Measurements from ENCODE around the gene MEX3D. TPM values are rescaled to one million over a fixed set of nuclear protein-coding genes. Genes with fewer than 3 reads are reported as not detected.

MEX3D gene
- total RNA-seq, 1 experiment from 2014 or later: 105 TPM

DNA sequence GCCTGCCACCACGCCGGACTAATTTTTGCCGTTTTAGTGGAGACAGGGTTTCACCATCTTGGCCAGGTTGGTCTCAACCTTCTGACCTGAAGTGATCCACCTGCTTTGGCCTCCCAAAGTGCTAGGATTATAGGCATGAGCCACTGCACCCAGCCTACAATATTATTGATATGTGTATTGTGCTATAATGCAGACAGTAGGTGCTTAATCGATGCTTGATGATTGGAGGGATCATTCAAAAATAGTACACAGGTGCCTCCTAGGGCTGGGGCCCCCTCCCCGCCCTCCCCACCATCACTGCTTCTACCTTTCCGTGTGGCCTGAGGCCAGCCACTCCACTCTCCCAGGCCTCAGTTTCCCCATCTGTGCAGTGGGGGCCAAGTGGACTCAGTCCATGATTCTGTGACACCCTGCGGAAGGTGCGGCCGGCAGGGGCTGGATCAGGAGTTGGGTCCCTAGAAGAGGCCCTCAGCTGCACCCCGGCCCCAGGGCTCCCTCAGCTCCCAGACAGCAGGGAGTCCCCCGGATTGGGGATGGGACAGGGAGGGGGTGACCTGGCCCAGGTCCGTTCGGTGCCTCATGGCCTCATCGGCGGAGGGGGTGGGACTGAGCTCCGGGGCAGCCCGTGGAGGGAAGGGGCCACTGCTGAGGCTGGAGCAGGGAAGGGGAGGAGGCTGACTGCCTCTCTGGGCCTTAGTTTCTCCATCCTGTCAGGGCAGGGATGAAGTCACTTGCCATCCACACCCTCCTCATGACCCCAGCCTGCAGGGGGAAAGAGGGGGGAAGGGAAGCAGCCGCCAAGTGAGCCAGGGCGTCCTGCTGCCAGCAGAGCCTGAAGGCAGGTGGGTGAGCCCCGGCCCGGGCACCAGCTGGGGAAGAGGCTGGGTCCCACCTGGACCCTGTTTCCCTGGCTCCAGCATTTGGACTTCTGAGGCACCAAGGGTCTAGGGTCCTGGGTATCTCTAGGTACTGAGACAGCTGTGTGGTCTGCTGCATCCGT lies 56.5 kb downstream of the MEX3D start:
- in situ Hi-C loops (cut with HindIII; ENCODE audit: low sequenced_read_pairs): no loop called here

GRCh38 chr19:1510807-1511206 lies 57.3 kb downstream of the MEX3D start:
- in situ Hi-C loops (cut with HindIII; ENCODE audit: low sequenced_read_pairs): no loop called here
- DNase-seq (ENCODE audit: low spot score): no peak

More for the DNA sequence above, 56.5 kb downstream of the MEX3D start:
- no peak for DNase-seq (ENCODE audit: low spot score)

DNA sequence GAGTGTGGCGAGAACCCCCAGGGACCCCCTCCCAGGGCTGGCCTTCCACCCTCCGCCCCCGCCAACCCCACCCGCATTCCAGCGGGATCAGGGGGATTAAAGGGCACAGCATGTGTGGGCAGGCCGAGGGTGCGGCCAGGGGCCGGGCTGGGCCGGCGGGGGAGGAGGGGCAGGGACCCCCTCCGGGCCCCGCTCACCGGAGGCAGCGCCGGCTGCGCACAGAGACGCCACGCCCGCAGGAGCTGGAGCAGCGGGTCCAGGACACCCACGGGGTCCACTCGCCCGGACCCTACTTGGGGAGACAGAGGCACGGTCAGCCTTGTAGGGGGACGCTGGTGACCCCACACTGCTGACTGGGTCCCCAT lies 57.7 kb downstream of the MEX3D start:
- DNase-seq (ENCODE audit: low spot score): no peak
- in situ Hi-C loops (cut with HindIII; ENCODE audit: low sequenced_read_pairs): no loop called here

GRCh38 chr19:1509602-1510441 lies 58.3 kb downstream of the MEX3D start:
- DNase-seq (ENCODE audit: low spot score): no peak
- in situ Hi-C loops (cut with HindIII; ENCODE audit: low sequenced_read_pairs): no loop called here

DNA sequence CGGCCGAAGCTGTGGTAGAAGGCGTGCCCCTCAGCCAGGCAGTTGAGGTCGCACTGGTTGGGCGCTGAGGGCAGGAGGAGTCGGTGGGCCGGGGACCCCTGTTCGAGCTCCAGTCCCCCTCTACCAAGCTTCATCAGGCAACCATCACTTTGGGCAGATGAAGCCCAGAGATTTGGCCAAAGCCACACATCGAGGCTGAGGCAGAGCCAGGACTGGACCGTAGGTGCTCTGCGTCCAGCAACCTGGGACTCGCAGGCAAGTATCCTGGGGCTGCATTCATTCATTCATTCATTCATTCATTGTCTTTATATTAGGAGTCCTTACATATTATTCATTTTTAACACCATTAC lies 59.6 kb downstream of the MEX3D start:
- in situ Hi-C loops (cut with HindIII; ENCODE audit: low sequenced_read_pairs): no loop called here

GRCh38 chr19:1507763-1508506 lies 60.2 kb downstream of the MEX3D start:
- in situ Hi-C loops (cut with HindIII; ENCODE audit: low sequenced_read_pairs): no loop called here
- DNase-seq (ENCODE audit: low spot score): peak; percentile 97

More for the DNA sequence above, 59.6 kb downstream of the MEX3D start:
- DNase-seq (ENCODE audit: low spot score): no peak

- DNase-seq (ENCODE audit: low spot score): no peak
- in situ Hi-C loops (cut with HindIII; ENCODE audit: low sequenced_read_pairs): no loop called here
Measured at GRCh38 chr19:1507192-1507660, 60.9 kb downstream of the MEX3D start.

GRCh38 chr19:1505991-1506881 lies 61.9 kb downstream of the MEX3D start:
- in situ Hi-C loops (cut with HindIII; ENCODE audit: low sequenced_read_pairs): no loop called here
- DNase-seq (ENCODE audit: low spot score): no peak

- DNase-seq (ENCODE audit: low spot score): no peak
- in situ Hi-C loops (cut with HindIII; ENCODE audit: low sequenced_read_pairs): no loop called here
Measured at GRCh38 chr19:1505012-1505411, 63.1 kb downstream of the MEX3D start.

Other genes starting within 250 kb of the MEX3D start
- 123 TPM in 2 replicates for gene NDUFS7, start 184.4 kb downstream of the MEX3D start, total RNA-seq (2014; rRNA removed; shearing (Covaris generic))
- gene GAMT, start 166.8 kb downstream of the MEX3D start, total RNA-seq (2014; rRNA removed; shearing (Covaris generic)): 110 and 116 TPM in 2 replicates
- gene DAZAP1, start 160.7 kb downstream of the MEX3D start, total RNA-seq (2014; rRNA removed; shearing (Covaris generic)): 153 and 193 TPM in 2 replicates
- 1,108 and 1,164 TPM in 2 replicates for gene RPS15, start 129.9 kb downstream of the MEX3D start, total RNA-seq (2014; rRNA removed; shearing (Covaris generic))
- 13.4 and 15.4 TPM in 2 replicates for gene APC2, start 118.2 kb downstream of the MEX3D start, total RNA-seq (2014; rRNA removed; shearing (Covaris generic))
- gene C19orf25, start 89.1 kb downstream of the MEX3D start, total RNA-seq (2014; rRNA removed; shearing (Covaris generic)): 86.7 and 90.0 TPM in 2 replicates
- gene PCSK4, start 78.0 kb downstream of the MEX3D start, total RNA-seq (2014; rRNA removed; shearing (Covaris generic)): 1.8 and 9.2 TPM in 2 replicates
- gene REEP6, start 77.1 kb downstream of the MEX3D start, total RNA-seq (2014; rRNA removed; shearing (Covaris generic)): 18.4 and 20.6 TPM in 2 replicates
- gene ADAMTSL5, start 55.3 kb downstream of the MEX3D start, total RNA-seq (2014; rRNA removed; shearing (Covaris generic)): 0.62 and 2.1 TPM in 2 replicates
- gene PLK5, start 44.2 kb downstream of the MEX3D start, total RNA-seq (2014; rRNA removed; shearing (Covaris generic)): not detected in 2 replicates
- gene MBD3, start 24.5 kb upstream of the MEX3D start, total RNA-seq (2014; rRNA removed; shearing (Covaris generic)): 164 and 166 TPM in 2 replicates
- gene UQCR11, start 37.1 kb upstream of the MEX3D start, total RNA-seq (2014; rRNA removed; shearing (Covaris generic)): 141 and 200 TPM in 2 replicates
- gene TCF3, start 84.3 kb upstream of the MEX3D start, total RNA-seq (2014; rRNA removed; shearing (Covaris generic)): 171 and 220 TPM in 2 replicates
- gene ONECUT3, start 185.2 kb upstream of the MEX3D start, total RNA-seq (2014; rRNA removed; shearing (Covaris generic)): not detected in 2 replicates
- 2.5 and 5.5 TPM in 2 replicates for gene ATP8B3, start 244.0 kb upstream of the MEX3D start, total RNA-seq (2014; rRNA removed; shearing (Covaris generic))